ENCODE results near the gene SEPTIN11. TPM values are rescaled to one million over a fixed set of nuclear protein-coding genes. Genes with fewer than 3 reads are reported as not detected.

Gene SEPTIN11
- 21.7 TPM for total RNA-seq

GRCh38 chr4:76949276-76950051, at the start of gene SEPTIN11:
SEPTIN11 (plus strand) TSS chr4:76949752; CDS start chr4:76949904, 152 bp downstream.
- peak within 1 kb of the TSS; percentile 62 for H3K4me3 ChIP-seq (ENCODE audit: low read length)
- peaks cover 22% of the 10 kb centered on the region for H3K4me1 ChIP-seq (ENCODE audit: insufficient read depth, low read length)
- no peaks in the 10 kb centered on the region for H3K27me3 ChIP-seq (ENCODE audit: insufficient read depth, low read length)
- no peaks in the 10 kb centered on the region for H3K9me3 ChIP-seq (ENCODE audit: low read depth, low read length)

GRCh38 chr4:76902233-76902890, 47.2 kb upstream of the SEPTIN11 start:
- Histone ChIP-seq H3K4me1 (ENCODE audit: insufficient read depth, low read length) (peaks cover 9% of the 10 kb centered on the region), H3K4me3 (ENCODE audit: low read length) (no peak overlapping the region), H3K9me3 (ENCODE audit: low read depth, low read length) (no peaks in the 10 kb centered on the region), H3K27me3 (ENCODE audit: insufficient read depth, low read length) (peaks cover 33% of the 10 kb centered on the region)

- no peaks in the 10 kb centered on the region for H3K4me1 ChIP-seq (ENCODE audit: insufficient read depth, low read length)
- H3K27me3 ChIP-seq (ENCODE audit: insufficient read depth, low read length) = peaks cover 15% of the 10 kb centered on the region
- H3K9me3 ChIP-seq (ENCODE audit: low read depth, low read length) = no peaks in the 10 kb centered on the region
- H3K4me3 ChIP-seq (ENCODE audit: low read length) = no peak overlapping the region
These were observed 44.8 kb upstream of the SEPTIN11 start for GRCh38 chr4:76904646-76905190.

- Histone ChIP-seq H3K9me3 (ENCODE audit: low read depth, low read length) (no peaks in the 10 kb centered on the region), H3K27me3 (ENCODE audit: insufficient read depth, low read length) (peaks cover 9% of the 10 kb centered on the region), H3K4me1 (ENCODE audit: insufficient read depth, low read length) (no peaks in the 10 kb centered on the region), H3K4me3 (ENCODE audit: low read length) (no peak overlapping the region)
These were observed 44.0 kb upstream of the SEPTIN11 start for GRCh38 chr4:76905521-76905920.

- peaks cover 3% of the 10 kb centered on the region for H3K27me3 ChIP-seq (ENCODE audit: insufficient read depth, low read length)
- no peaks in the 10 kb centered on the region for H3K4me1 ChIP-seq (ENCODE audit: insufficient read depth, low read length)
- H3K4me3 ChIP-seq (ENCODE audit: low read length) = no peak overlapping the region
- H3K9me3 ChIP-seq (ENCODE audit: low read depth, low read length) = no peaks in the 10 kb centered on the region
These were observed 39.8 kb upstream of the SEPTIN11 start for GRCh38 chr4:76909711-76910110.

GRCh38 chr4:76920715-76921114, 28.8 kb upstream of the SEPTIN11 start:
- H3K27me3 ChIP-seq (ENCODE audit: insufficient read depth, low read length) = no peaks in the 10 kb centered on the region
- no peaks in the 10 kb centered on the region for H3K4me1 ChIP-seq (ENCODE audit: insufficient read depth, low read length)
- no peaks in the 10 kb centered on the region for H3K9me3 ChIP-seq (ENCODE audit: low read depth, low read length)

GRCh38 chr4:76923619-76924357, 25.8 kb upstream of the SEPTIN11 start:
- Histone ChIP-seq H3K9me3 (ENCODE audit: low read depth, low read length) (no peaks in the 10 kb centered on the region), H3K27me3 (ENCODE audit: insufficient read depth, low read length) (no peaks in the 10 kb centered on the region), H3K4me3 (ENCODE audit: low read length) (no peak overlapping the region), H3K4me1 (ENCODE audit: insufficient read depth, low read length) (no peaks in the 10 kb centered on the region)

More at GRCh38 chr4:76920715-76921114, 28.8 kb upstream of the SEPTIN11 start:
- H3K4me3 ChIP-seq (ENCODE audit: low read length) = no peak overlapping the region

GRCh38 chr4:76926841-76927240, 22.7 kb upstream of the SEPTIN11 start:
- Histone ChIP-seq H3K9me3 (ENCODE audit: low read depth, low read length) (no peaks in the 10 kb centered on the region), H3K4me3 (ENCODE audit: low read length) (no peak overlapping the region), H3K27me3 (ENCODE audit: insufficient read depth, low read length) (no peaks in the 10 kb centered on the region), H3K4me1 (ENCODE audit: insufficient read depth, low read length) (no peaks in the 10 kb centered on the region)

- Histone ChIP-seq H3K4me1 (ENCODE audit: insufficient read depth, low read length) (no peaks in the 10 kb centered on the region), H3K27me3 (ENCODE audit: insufficient read depth, low read length) (no peaks in the 10 kb centered on the region), H3K9me3 (ENCODE audit: low read depth, low read length) (no peaks in the 10 kb centered on the region), H3K4me3 (ENCODE audit: low read length) (no peak overlapping the region)
These were observed 18.9 kb upstream of the SEPTIN11 start for GRCh38 chr4:76930685-76931084.

GRCh38 chr4:76931087-76931486, 18.5 kb upstream of the SEPTIN11 start:
- H3K4me3 ChIP-seq (ENCODE audit: low read length) = no peak overlapping the region
- H3K4me1 ChIP-seq (ENCODE audit: insufficient read depth, low read length) = no peaks in the 10 kb centered on the region
- H3K9me3 ChIP-seq (ENCODE audit: low read depth, low read length) = no peaks in the 10 kb centered on the region
- H3K27me3 ChIP-seq (ENCODE audit: insufficient read depth, low read length) = no peaks in the 10 kb centered on the region

GRCh38 chr4:76931576-76932276, 17.8 kb upstream of the SEPTIN11 start:
- no peaks in the 10 kb centered on the region for H3K4me1 ChIP-seq (ENCODE audit: insufficient read depth, low read length)
- no peaks in the 10 kb centered on the region for H3K9me3 ChIP-seq (ENCODE audit: low read depth, low read length)
- H3K27me3 ChIP-seq (ENCODE audit: insufficient read depth, low read length) = no peaks in the 10 kb centered on the region
- no peak overlapping the region for H3K4me3 ChIP-seq (ENCODE audit: low read length)

- Histone ChIP-seq H3K4me1 (ENCODE audit: insufficient read depth, low read length) (no peaks in the 10 kb centered on the region), H3K4me3 (ENCODE audit: low read length) (no peak overlapping the region), H3K27me3 (ENCODE audit: insufficient read depth, low read length) (no peaks in the 10 kb centered on the region), H3K9me3 (ENCODE audit: low read depth, low read length) (no peaks in the 10 kb centered on the region)
These were observed 10.4 kb upstream of the SEPTIN11 start for GRCh38 chr4:76939184-76939583.

- H3K27me3 ChIP-seq (ENCODE audit: insufficient read depth, low read length) = no peaks in the 10 kb centered on the region
- H3K9me3 ChIP-seq (ENCODE audit: low read depth, low read length) = no peaks in the 10 kb centered on the region
- no peak overlapping the region for H3K4me3 ChIP-seq (ENCODE audit: low read length)
- peaks cover 2% of the 10 kb centered on the region for H3K4me1 ChIP-seq (ENCODE audit: insufficient read depth, low read length)
These were observed 6.4 kb upstream of the SEPTIN11 start for GRCh38 chr4:76943129-76943620.

- no peak overlapping the region for H3K4me3 ChIP-seq (ENCODE audit: low read length)
These were observed 5.8 kb upstream of the SEPTIN11 start for GRCh38 chr4:76943790-76944189.

More at GRCh38 chr4:76943790-76944189, 5.8 kb upstream of the SEPTIN11 start:
- H3K9me3 ChIP-seq (ENCODE audit: low read depth, low read length) = no peaks in the 10 kb centered on the region
- no peaks in the 10 kb centered on the region for H3K27me3 ChIP-seq (ENCODE audit: insufficient read depth, low read length)
- peaks cover 8% of the 10 kb centered on the region for H3K4me1 ChIP-seq (ENCODE audit: insufficient read depth, low read length)

All from mononuclear cell (primary cell).